K562 (cell line): Measurements from ENCODE around the gene LRRC25. TPM values are rescaled to one million over a fixed set of nuclear protein-coding genes. Genes with fewer than 3 reads are reported as not detected.
A peak's percentile ranks its signal among the peaks of the same experiment; 100 is the strongest.

Source experiments
- BACH1 ChIP-seq: fragments of 200-800 bp; sonication (Bioruptor generic); IDR thresholded peaks from 2 replicates; pipeline ENCODE4 v1.6.1; 2016; ENCODE audit warnings: missing genetic modification characterization, missing compliant biosample characterization
- CHD4 ChIP-seq: fragments of 200-600 bp; sonication (generic); IDR thresholded peaks from 3 replicates; pipeline ENCODE4 v1.6.1; 2012; ENCODE audit warnings: low read depth, mild to moderate bottlenecking, mixed read lengths, low read length, inconsistent platforms; ENCODE audit not compliant: insufficient read depth, insufficient replicate concordance, poor library complexity, severe bottlenecking
- CREBBP ChIP-seq: IDR thresholded peaks from one replicate; pipeline ENCODE4 v1.6.1; 2012; ENCODE audit warnings: low read depth, mild to moderate bottlenecking, control low read depth, inconsistent platforms, low read length
- HDAC8 ChIP-seq: fragments of 450-650 bp; IDR thresholded peaks from 2 replicates; pipeline ENCODE4 v1.6.1; 2016; ENCODE audit warnings: mild to moderate bottlenecking, missing genetic modification characterization, moderate library complexity, missing compliant biosample characterization
- KAT8 ChIP-seq: fragments of 450-650 bp; IDR thresholded peaks from 2 replicates; pipeline ENCODE4 v1.6.1; 2016; ENCODE audit warnings: low read depth, mild to moderate bottlenecking
- MECOM ChIP-seq: fragments of 250-450 bp; sonication (Bioruptor Pico); IDR thresholded peaks from 2 replicates; pipeline ENCODE4 v1.8.0; 2022; ENCODE audit warnings: inconsistent platforms
- MTF1 ChIP-seq: fragments of 250-450 bp; sonication (Bioruptor Pico); IDR thresholded peaks from 2 replicates; pipeline ENCODE4 v1.9.0; 2021; ENCODE audit warnings: moderate library complexity, mild to moderate bottlenecking, inconsistent platforms, borderline replicate concordance
- NFYB ChIP-seq: IDR thresholded peaks from 2 replicates; pipeline ENCODE4 v1.6.1; 2011; ENCODE audit warnings: mild to moderate bottlenecking, moderate library complexity; ENCODE audit not compliant: insufficient read length; ENCODE audit errors: extremely low read depth
- XRCC5 ChIP-seq: fragments of 200-400 bp; formaldehyde crosslinking; IDR thresholded peaks from 2 replicates; pipeline ENCODE4 v1.6.1; 2017; ENCODE audit warnings: low read depth, mild to moderate bottlenecking, low read length
- ZFPM2 ChIP-seq: fragments of 250-450 bp; sonication (Bioruptor Pico); IDR thresholded peaks from 2 replicates; pipeline ENCODE4 v1.5.1; 2022; ENCODE audit warnings: mild to moderate bottlenecking
- ZNF133 ChIP-seq: fragments of 250-450 bp; sonication (Bioruptor Pico); IDR thresholded peaks from 2 replicates; pipeline ENCODE4 v1.4.0; 2020; ENCODE audit warnings: mild to moderate bottlenecking
- ZNF274 ChIP-seq: IDR thresholded peaks from 2 replicates; pipeline ENCODE4 v1.6.1; 2011; ENCODE audit warnings: low read depth, mild to moderate bottlenecking, low read length, moderate library complexity, borderline replicate concordance
- ZNF311 ChIP-seq: fragments of 250-450 bp; sonication (Bioruptor Pico); IDR thresholded peaks from 2 replicates; pipeline ENCODE4 v1.4.0; 2020; ENCODE audit warnings: mild to moderate bottlenecking, moderate library complexity
- ZNF551 ChIP-seq: fragments of 250-450 bp; sonication (Bioruptor Pico); IDR thresholded peaks from 2 replicates; pipeline ENCODE4 v1.5.0; 2021; ENCODE audit warnings: mild to moderate bottlenecking, moderate library complexity
- ZNF778 ChIP-seq: fragments of 450-650 bp; formaldehyde crosslinking; IDR thresholded peaks from 2 replicates; pipeline ENCODE4 v1.4.0; 2020; ENCODE audit warnings: mild to moderate bottlenecking, moderate library complexity
- polyA plus RNA-seq, 8 experiments: library from polyadenylated mRNA; depleted of rRNA in 4 of 8; stranded (reverse) in 5 of 8; unstranded in 3 of 8; fragments of >200 nt; fragmentation: Nextera tagmentation in 2 of 8; fragmentation: Illumina TruSeq in 1 of 8; extraction: Ambion mirVana in 2 of 8; extraction: Trizol in 1 of 8; gene quantifications; 2 replicates each; pipeline versions ENCODE4 v1.2.1 to v1.2.3, GENCODE V29; 2011 to 2014; ENCODE audit warnings: inconsistent platforms in 1 of 8, missing spikeins in 1 of 8
- total RNA-seq, 7 experiments: library from RNA; depleted of rRNA in 6 of 7; stranded (reverse); fragments of >200 nt in 6 of 7; fragmentation: Illumina TruSeq in 2 of 7; extraction: Trizol in 2 of 7; gene quantifications; 2 replicates each; pipeline versions ENCODE4 v1.2.1 to v1.2.3, GENCODE V29; 2011 to 2021; ENCODE audit warnings: low replicate concordance in 1 of 7
- TF ChIP-seq, protein P1 (sequence below): sonication (generic); formaldehyde crosslinking; IDR thresholded peaks from 2 replicates; pipeline ENCODE4 v1.8.0; 2023; ENCODE audit warnings: mild to moderate bottlenecking, missing genetic modification reagents
- TF ChIP-seq, protein P2 (sequence below): fragments of 450-650 bp; IDR thresholded peaks from 2 replicates; pipeline ENCODE4 v1.6.1; 2017; ENCODE audit warnings: antibody characterized with exemption
- TF ChIP-seq, protein P3 (sequence below): fragments of 450-650 bp; IDR thresholded peaks from 2 replicates; pipeline ENCODE4 v1.6.1; 2016; ENCODE audit warnings: antibody characterized with exemption
- TF ChIP-seq, protein P4 (sequence below), 2 experiments: fragments of 200-800 bp in 1 of 2; sonication (Bioruptor generic) in 1 of 2; sonication (generic) in 1 of 2; formaldehyde crosslinking in 1 of 2; IDR thresholded peaks in 1 of 2; conservative IDR thresholded peaks in 1 of 2; 2 replicates each; pipeline versions ENCODE4 v1.5.0 to v1.6.1; 2016 to 2020; ENCODE audit warnings: missing compliant biosample characterization in 1 of 2, missing genetic modification characterization in 1 of 2, missing genetic modification reagents in 1 of 2
- TF ChIP-seq, protein P5 (sequence below): sonication (generic); formaldehyde crosslinking; IDR thresholded peaks from 2 replicates; pipeline ENCODE4 v1.5.0; 2020; ENCODE audit warnings: missing genetic modification reagents

Gene LRRC25
- total and polyA plus RNA-seq, 9 of the 15 experiments (the other 6 are each of a cell fraction or from before 2014, with no cell fraction given) = 0.07 to 0.36 (median 0.10) TPM; not detected in 3

- TF ChIP-seq ZNF274 (no peak), ZNF311 (CRISPR knock-in tag) (no peak; the same call in 1 of the 2 replicates), MTF1 (CRISPR knock-in tag) (no peak), ZNF133 (CRISPR knock-in tag) (no peak), MECOM (CRISPR knock-in tag) (peak; percentile 73; the same call in 1 of the 2 replicates), BACH1 (tag) (peak; percentile 68; the same call in 1 of the 2 replicates), ZFPM2 (CRISPR knock-in tag) (no peak), XRCC5 (peak; percentile 87), ZNF778 (CRISPR knock-in tag) (no peak), HDAC8 (tag) (no peak), CREBBP (no peak), KAT8 (no peak), CHD4 (no peak), ZNF551 (no peak), NFYB (no peak)
- TF ChIP-seq, protein P1, sequence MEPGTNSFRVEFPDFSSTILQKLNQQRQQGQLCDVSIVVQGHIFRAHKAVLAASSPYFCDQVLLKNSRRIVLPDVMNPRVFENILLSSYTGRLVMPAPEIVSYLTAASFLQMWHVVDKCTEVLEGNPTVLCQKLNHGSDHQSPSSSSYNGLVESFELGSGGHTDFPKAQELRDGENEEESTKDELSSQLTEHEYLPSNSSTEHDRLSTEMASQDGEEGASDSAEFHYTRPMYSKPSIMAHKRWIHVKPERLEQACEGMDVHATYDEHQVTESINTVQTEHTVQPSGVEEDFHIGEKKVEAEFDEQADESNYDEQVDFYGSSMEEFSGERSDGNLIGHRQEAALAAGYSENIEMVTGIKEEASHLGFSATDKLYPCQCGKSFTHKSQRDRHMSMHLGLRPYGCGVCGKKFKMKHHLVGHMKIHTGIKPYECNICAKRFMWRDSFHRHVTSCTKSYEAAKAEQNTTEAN (CRISPR knock-in tag) = 0 out of 2 replicates have a peak, but pooled peaks have one; percentile 54
- TF ChIP-seq, protein P2, sequence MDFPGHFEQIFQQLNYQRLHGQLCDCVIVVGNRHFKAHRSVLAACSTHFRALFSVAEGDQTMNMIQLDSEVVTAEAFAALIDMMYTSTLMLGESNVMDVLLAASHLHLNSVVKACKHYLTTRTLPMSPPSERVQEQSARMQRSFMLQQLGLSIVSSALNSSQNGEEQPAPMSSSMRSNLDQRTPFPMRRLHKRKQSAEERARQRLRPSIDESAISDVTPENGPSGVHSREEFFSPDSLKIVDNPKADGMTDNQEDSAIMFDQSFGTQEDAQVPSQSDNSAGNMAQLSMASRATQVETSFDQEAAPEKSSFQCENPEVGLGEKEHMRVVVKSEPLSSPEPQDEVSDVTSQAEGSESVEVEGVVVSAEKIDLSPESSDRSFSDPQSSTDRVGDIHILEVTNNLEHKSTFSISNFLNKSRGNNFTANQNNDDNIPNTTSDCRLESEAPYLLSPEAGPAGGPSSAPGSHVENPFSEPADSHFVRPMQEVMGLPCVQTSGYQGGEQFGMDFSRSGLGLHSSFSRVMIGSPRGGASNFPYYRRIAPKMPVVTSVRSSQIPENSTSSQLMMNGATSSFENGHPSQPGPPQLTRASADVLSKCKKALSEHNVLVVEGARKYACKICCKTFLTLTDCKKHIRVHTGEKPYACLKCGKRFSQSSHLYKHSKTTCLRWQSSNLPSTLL = no peak
- TF ChIP-seq, protein P3, sequence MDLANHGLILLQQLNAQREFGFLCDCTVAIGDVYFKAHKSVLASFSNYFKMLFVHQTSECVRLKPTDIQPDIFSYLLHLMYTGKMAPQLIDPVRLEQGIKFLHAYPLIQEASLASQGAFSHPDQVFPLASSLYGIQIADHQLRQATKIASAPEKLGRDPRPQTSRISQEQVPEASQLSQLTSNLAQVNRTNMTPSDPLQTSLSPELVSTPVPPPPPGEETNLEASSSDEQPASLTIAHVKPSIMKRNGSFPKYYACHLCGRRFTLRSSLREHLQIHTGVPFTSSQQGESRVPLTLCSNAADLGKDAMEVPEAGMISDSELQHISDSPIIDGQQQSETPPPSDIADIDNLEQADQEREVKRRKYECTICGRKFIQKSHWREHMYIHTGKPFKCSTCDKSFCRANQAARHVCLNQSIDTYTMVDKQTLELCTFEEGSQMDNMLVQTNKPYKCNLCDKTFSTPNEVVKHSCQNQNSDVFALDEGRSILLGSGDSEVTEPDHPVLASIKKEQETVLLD = peak; percentile 52; the same call in 1 of the 2 replicates
- TF ChIP-seq, protein P4, sequence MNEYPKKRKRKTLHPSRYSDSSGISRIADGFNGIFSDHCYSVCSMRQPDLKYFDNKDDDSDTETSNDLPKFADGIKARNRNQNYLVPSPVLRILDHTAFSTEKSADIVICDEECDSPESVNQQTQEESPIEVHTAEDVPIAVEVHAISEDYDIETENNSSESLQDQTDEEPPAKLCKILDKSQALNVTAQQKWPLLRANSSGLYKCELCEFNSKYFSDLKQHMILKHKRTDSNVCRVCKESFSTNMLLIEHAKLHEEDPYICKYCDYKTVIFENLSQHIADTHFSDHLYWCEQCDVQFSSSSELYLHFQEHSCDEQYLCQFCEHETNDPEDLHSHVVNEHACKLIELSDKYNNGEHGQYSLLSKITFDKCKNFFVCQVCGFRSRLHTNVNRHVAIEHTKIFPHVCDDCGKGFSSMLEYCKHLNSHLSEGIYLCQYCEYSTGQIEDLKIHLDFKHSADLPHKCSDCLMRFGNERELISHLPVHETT (CRISPR knock-in tag; conservative IDR thresholded peaks at IDR 0.05 in 1 of 2, IDR thresholded peaks at IDR 0.05 in 1 of 2) = no peak
- TF ChIP-seq, protein P5, sequence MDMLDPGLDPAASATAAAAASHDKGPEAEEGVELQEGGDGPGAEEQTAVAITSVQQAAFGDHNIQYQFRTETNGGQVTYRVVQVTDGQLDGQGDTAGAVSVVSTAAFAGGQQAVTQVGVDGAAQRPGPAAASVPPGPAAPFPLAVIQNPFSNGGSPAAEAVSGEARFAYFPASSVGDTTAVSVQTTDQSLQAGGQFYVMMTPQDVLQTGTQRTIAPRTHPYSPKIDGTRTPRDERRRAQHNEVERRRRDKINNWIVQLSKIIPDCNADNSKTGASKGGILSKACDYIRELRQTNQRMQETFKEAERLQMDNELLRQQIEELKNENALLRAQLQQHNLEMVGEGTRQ (CRISPR knock-in tag) = no peak
These were observed 11.5 kb downstream of the LRRC25 start, which contains the start of gene GDF15 (continued) for GRCh38 chr19:18385675-18386542.
